Mucosa of rectum (tissue), 2 donors: ENCODE data around the gene SESN1.

Source experiments
- H3K27ac ChIP-seq, 2 donors: one replicate each; pipeline ENCODE4 v1.7.0; 2013; ENCODE audit warnings: inconsistent platforms in 2 of 2, low read depth in 2 of 2, low read length in 2 of 2
- H3K27me3 ChIP-seq, 2 donors: one replicate each; pipeline ENCODE4 v1.7.0; 2013; ENCODE audit warnings: low read length in 2 of 2; ENCODE audit not compliant: control insufficient read depth in 2 of 2, insufficient read depth in 2 of 2
- H3K36me3 ChIP-seq, 2 donors: one replicate each; pipeline ENCODE4 v1.7.0; 2013; ENCODE audit warnings: low read length in 2 of 2; ENCODE audit not compliant: control insufficient read depth in 2 of 2, insufficient read depth in 2 of 2
- H3K4me1 ChIP-seq, 2 donors: one replicate each; pipeline ENCODE4 v1.7.0; 2013; ENCODE audit warnings: low read length in 2 of 2, mild to moderate bottlenecking in 1 of 2; ENCODE audit not compliant: control insufficient read depth in 2 of 2, insufficient read depth in 2 of 2
- H3K4me3 ChIP-seq, 2 donors: one replicate each; pipeline ENCODE4 v1.7.0; 2013; ENCODE audit warnings: low read length in 2 of 2
- H3K9ac ChIP-seq, 2 donors: one replicate each; pipeline ENCODE4 v1.7.0; 2013; ENCODE audit warnings: low read length in 2 of 2, low read depth in 1 of 2, mild to moderate bottlenecking in 1 of 2
- H3K9me3 ChIP-seq, 2 donors: one replicate each; pipeline ENCODE4 v1.7.0; 2013; ENCODE audit warnings: low read length in 2 of 2; ENCODE audit not compliant: control insufficient read depth in 2 of 2
- donor health status: healthy.
- donor health status: Normal muscosa, but diverticular disease.

The SESN1 gene

GRCh38 chr6:108948181-108948661 lies 146.4 kb downstream of the SESN1 start:
- Histone ChIP-seq H3K27ac (peak overlapping the region in 1 of 2 donors; percentile 1), H3K27me3 (no peaks in the 10 kb centered on the region), H3K9me3 (no peaks in the 10 kb centered on the region), H3K4me1 (peaks cover 3 to 29% of the 10 kb centered on the region in 2 donors), H3K36me3 (no peaks in the 10 kb centered on the region), H3K4me3 (peak overlapping the region in 1 of 2 donors; percentile 15), H3K9ac (no peak overlapping the region)

DNA sequence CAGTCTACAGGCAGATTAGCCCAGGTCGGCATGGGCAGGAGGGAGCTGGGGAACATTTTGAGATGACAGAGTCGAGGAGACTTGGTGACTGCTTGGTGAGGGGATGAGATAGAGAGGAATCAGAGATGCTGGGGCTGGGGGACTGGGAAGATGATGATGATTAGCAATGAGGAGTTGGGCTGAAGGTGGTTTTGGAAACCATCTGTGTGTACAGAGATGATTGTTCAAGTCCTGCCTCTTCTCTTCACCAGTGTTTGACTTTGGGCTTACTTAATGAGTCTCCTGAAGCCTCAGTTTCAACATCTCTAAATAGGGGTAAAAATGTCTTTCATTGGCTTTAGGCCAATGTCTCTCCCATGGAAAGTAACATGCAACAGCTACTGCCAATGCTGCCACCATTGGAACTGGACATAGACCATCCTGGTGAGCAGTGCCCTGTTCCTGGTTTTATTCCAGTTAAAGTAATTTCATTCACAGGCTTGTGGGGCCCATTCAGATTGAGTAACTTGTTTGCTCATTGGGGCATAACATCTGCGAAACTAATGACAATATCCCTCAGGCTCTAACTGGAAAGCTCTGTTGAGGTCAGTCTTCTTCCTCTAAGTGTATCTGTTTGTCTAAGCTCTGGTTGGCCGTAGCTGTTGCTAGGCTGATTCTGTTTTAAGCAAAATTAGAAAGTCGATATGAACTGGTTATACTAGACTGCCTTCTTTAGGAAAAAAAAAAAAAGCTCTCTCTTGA lies 147.4 kb downstream of the SESN1 start:
- Histone ChIP-seq H3K4me1 (peaks cover 3 to 33% of the 10 kb centered on the region in 2 donors), H3K4me3 (no peak overlapping the region), H3K9me3 (no peaks in the 10 kb centered on the region), H3K27me3 (no peaks in the 10 kb centered on the region), H3K27ac (peak overlapping the region; percentile 44 to 55), H3K36me3 (no peaks in the 10 kb centered on the region), H3K9ac (no peak overlapping the region)

GRCh38 chr6:108946695-108947094 lies 148.0 kb downstream of the SESN1 start:
- no peaks in the 10 kb centered on the region for H3K27me3 ChIP-seq
- no peak overlapping the region for H3K9ac ChIP-seq
- no peaks in the 10 kb centered on the region for H3K9me3 ChIP-seq
- peaks cover 3 to 32% of the 10 kb centered on the region in 2 donors for H3K4me1 ChIP-seq
- H3K4me3 ChIP-seq, result no peak overlapping the region
- H3K36me3 ChIP-seq, result no peaks in the 10 kb centered on the region
- H3K27ac ChIP-seq, result peak overlapping the region; percentile 44 to 55

DNA sequence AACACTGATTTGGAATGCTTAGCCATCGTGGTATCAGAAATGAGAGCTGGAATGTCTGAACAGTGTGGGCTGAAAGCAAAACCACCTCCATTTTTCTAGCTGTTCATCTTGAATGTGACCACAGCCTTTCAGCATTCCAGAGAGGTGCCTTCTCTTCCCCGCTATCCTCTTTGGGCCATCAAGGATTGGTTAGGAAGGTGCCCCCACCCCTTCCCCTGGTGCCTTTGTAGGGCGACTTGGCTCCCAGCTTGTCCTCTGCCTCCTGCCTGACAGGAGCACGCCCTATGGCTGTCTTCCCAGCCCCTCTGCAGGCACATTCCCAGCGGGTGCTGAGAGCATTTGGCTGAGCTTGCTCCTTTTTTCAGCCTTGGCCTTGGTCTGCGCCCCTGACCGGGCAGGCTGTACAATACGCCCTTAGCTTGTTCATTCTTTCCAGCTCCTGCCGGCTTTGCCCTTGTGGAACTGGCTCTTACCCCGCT lies 148.9 kb downstream of the SESN1 start:
- Histone ChIP-seq H3K27ac (peak overlapping the region; percentile 64 to 65), H3K4me3 (no peak overlapping the region), H3K27me3 (no peaks in the 10 kb centered on the region)

DNA sequence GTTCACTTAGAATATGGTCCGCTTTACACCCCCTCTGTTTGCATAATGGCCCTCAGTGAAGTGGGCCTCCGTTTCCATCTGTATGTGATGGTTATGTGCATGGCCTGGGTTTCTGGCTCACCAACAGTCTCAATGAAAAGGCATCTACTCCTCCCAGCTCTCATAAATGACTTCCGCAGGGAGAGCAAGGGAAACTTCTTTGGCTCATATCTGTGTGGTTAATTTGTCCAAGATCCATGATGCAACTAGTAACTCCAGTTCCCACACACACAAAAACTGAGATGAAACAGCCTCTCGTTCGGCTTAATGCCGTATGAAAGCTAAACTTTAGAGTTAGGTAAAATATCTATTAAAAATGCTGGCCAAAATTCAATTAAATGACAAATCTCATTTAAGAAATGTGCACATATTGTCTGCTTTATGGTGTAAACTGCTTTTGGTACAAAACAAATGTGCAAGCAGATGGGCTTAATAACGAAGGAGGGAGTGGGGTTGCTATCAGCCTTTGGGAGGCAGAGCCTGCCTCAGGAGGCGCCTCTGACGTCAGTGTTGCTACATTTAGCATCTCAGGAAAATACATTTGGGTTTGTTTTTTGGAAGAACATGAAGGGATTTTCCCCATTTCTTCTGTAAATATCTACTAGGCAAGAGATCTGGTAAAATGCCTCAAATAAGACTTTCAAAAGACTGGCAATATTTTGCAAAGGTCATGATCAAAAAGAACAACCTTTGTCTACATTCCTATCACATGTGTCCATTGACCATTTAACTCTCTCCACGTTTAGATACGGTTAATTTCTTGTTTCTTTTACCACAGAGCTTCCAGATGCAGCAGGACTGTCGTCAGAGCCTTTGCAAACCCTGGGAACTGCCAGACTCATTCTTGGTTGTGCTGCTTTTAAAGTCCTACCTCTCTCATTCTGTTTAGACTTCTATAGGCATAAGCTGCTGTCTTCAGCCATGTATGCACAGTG lies 149.7 kb downstream of the SESN1 start:
- Histone ChIP-seq H3K27me3 (no peaks in the 10 kb centered on the region), H3K9ac (peak overlapping the region in 1 of 2 donors; percentile 16), H3K36me3 (no peaks in the 10 kb centered on the region), H3K9me3 (no peaks in the 10 kb centered on the region), H3K4me1 (peaks cover 3 to 28% of the 10 kb centered on the region in 2 donors), H3K27ac (peak overlapping the region; percentile 64 to 65), H3K4me3 (no peak overlapping the region)

More for the DNA sequence above, 148.9 kb downstream of the SESN1 start:
- Histone ChIP-seq H3K36me3 (no peaks in the 10 kb centered on the region), H3K4me1 (peaks cover 3 to 28% of the 10 kb centered on the region in 2 donors), H3K9ac (peak overlapping the region in 1 of 2 donors; percentile 16), H3K9me3 (no peaks in the 10 kb centered on the region)

DNA sequence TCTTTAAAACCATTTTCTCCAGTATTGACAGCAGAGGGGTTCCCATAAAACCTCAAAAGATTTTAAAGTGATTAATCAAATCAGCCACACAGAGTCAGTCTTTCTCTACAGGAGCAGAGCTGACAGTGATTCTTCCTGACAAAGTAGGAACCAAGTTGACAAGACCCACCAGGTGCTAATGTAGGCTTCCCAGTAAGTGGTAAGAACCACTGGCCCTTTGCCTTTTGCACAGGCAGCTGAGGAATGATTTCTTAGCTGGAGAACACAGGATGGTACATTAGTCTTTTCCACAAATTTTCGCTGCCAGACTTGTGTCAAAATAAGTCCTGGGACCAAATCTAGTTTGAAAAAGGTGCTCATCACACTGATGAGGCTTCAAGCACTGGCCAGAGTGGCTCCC lies 150.6 kb downstream of the SESN1 start:
- H3K36me3 ChIP-seq, result no peaks in the 10 kb centered on the region
- H3K9ac ChIP-seq, result no peak overlapping the region
- no peak overlapping the region for H3K4me3 ChIP-seq
- peak overlapping the region; percentile 64 to 65 for H3K27ac ChIP-seq
- no peaks in the 10 kb centered on the region for H3K27me3 ChIP-seq
- no peaks in the 10 kb centered on the region for H3K9me3 ChIP-seq
- peaks cover 3 to 28% of the 10 kb centered on the region in 2 donors for H3K4me1 ChIP-seq

GRCh38 chr6:108942556-108943492 lies 151.8 kb downstream of the SESN1 start:
- Histone ChIP-seq H3K4me1 (peaks cover 3 to 28% of the 10 kb centered on the region in 2 donors), H3K27me3 (no peaks in the 10 kb centered on the region), H3K9me3 (no peaks in the 10 kb centered on the region), H3K27ac (no peak overlapping the region), H3K9ac (no peak overlapping the region), H3K4me3 (no peak overlapping the region), H3K36me3 (no peaks in the 10 kb centered on the region)

DNA sequence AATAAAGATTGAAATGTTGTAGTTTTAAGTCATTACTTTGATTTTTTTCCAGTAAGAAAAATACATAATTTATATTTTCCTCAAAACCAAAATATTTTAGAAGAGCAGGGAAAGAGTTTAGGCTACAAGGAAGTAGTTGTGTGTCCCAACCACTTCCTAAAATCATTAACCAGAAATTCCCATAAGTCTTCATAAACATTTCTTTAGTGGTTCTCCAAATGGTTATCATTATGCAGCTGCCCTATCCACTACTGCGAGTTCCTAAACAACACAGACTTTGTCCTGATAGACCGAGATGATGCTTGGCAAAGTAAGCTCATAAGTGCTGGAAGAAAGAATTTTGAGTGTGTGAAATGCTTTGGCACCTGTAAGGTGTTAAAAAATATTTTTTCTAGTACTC lies 152.8 kb downstream of the SESN1 start:
- Histone ChIP-seq H3K9ac (no peak overlapping the region), H3K27me3 (no peaks in the 10 kb centered on the region), H3K9me3 (no peaks in the 10 kb centered on the region), H3K27ac (no peak overlapping the region), H3K4me3 (no peak overlapping the region), H3K36me3 (no peaks in the 10 kb centered on the region), H3K4me1 (peaks cover 3 to 22% of the 10 kb centered on the region in 2 donors)

DNA sequence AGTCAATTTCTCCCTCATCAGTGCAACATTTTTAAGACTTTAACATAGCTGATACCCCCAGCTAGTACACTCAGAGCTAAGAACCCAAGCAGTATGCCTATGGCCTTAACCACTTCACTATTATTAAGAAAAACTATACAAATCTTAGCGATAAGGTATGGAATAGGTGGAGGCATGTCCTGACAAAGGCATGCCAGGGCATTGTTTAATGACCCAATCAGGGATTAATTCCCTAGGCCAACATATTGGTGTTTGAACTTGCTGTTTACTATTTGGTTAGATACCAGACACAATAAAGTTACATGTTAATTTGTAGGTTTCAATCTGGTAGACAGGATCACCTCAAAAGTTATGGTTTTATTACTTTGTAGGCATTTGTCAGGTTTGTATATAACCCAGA lies 153.4 kb downstream of the SESN1 start:
- peaks cover 3 to 16% of the 10 kb centered on the region in 2 donors for H3K4me1 ChIP-seq
- H3K27ac ChIP-seq, result no peak overlapping the region
- H3K27me3 ChIP-seq, result no peaks in the 10 kb centered on the region

More for the DNA sequence above, 153.4 kb downstream of the SESN1 start:
- Histone ChIP-seq H3K36me3 (no peaks in the 10 kb centered on the region), H3K9ac (no peak overlapping the region), H3K4me3 (no peak overlapping the region), H3K9me3 (no peaks in the 10 kb centered on the region)
